GM12878 (cell line): ENCODE data around the gene CDKN2AIPNL. TPM values are rescaled to one million over a fixed set of nuclear protein-coding genes. Genes with fewer than 3 reads are reported as not detected.

ENCODE experiments used
- CTCF ChIP-seq, 3 experiments: IDR thresholded peaks in 2 of 3; conservative IDR thresholded peaks in 1 of 3; 2 replicates each; pipeline ENCODE4 v1.5.1; 2011; ENCODE audit warnings: low read depth in 3 of 3, low read length in 3 of 3, mild to moderate bottlenecking in 3 of 3, control low read depth in 2 of 3, moderate library complexity in 2 of 3, inconsistent platforms in 1 of 3, mixed read lengths in 1 of 3; ENCODE audit not compliant: control insufficient read depth in 2 of 3, insufficient read depth in 1 of 3; ENCODE audit errors: extremely low read depth in 1 of 3
- ETV6 ChIP-seq, 2 experiments: fragments of 450-650 bp in 1 of 2; IDR thresholded peaks in 1 of 2; conservative IDR thresholded peaks in 1 of 2; 2 replicates each; pipeline ENCODE4 v1.6.1; 2014; ENCODE audit warnings: antibody characterized with exemption in 1 of 2, borderline replicate concordance in 1 of 2, low read depth in 1 of 2, mild to moderate bottlenecking in 1 of 2, moderate library complexity in 1 of 2
- IRF5 ChIP-seq: fragments of 450-650 bp; IDR thresholded peaks from 2 replicates; pipeline ENCODE4 v1.6.1; 2017; ENCODE audit warnings: borderline replicate concordance
- REST ChIP-seq: IDR thresholded peaks from 2 replicates; pipeline ENCODE4 v1.6.1; 2012; ENCODE audit warnings: mild to moderate bottlenecking, low read depth, low read length
- polyA plus RNA-seq, 11 experiments: library from polyadenylated mRNA; depleted of rRNA in 4 of 11; unstranded in 6 of 11; stranded (reverse) in 5 of 11; fragments of >200 nt; fragmentation: Nextera tagmentation in 4 of 11; fragmentation: Illumina TruSeq in 1 of 11; extraction: Ambion mirVana in 4 of 11; extraction: Trizol in 1 of 11; gene quantifications; 1 replicate in 1 of 11; 2 replicates in 10 of 11; pipeline versions ENCODE4 v1.2.1 to v1.2.3, GENCODE V29; 2011 to 2016; ENCODE audit warnings: inconsistent platforms in 2 of 11, missing spikeins in 2 of 11, low read depth in 1 of 11
- total RNA-seq, 4 experiments: library from RNA; depleted of rRNA in 3 of 4; stranded (reverse); fragments of >200 nt in 3 of 4; fragmentation: Illumina TruSeq in 1 of 4; extraction: Trizol in 1 of 4; gene quantifications; 2 replicates each; pipeline versions ENCODE4 v1.2.1 to v1.2.3, GENCODE V29; 2013 to 2021

The CDKN2AIPNL gene
- total and polyA plus RNA-seq, 10 of the 15 experiments (the other 5 are each of a cell fraction or from before 2014, with no cell fraction given), result 23.5 to 72.0 (median 36.6) TPM

- TF ChIP-seq CTCF (IDR thresholded peaks at IDR 0.05 in 2 of 3, conservative IDR thresholded peaks at IDR 0.05 in 1 of 3; ENCODE audit: control insufficient read depth in 2 of 3, extremely low read depth in 1 of 3, insufficient read depth in 1 of 3, low read depth in 3 of 3, low read length in 3 of 3) (no peak; a peak in 1 of 6 replicates), REST (no peak), IRF5 (no peak), ETV6 (conservative IDR thresholded peaks at IDR 0.05 in 1 of 2, IDR thresholded peaks at IDR 0.05 in 1 of 2; ENCODE audit: borderline replicate concordance in 1 of 2, low read depth in 1 of 2) (no peak)
- TF ChIP-seq, all 136 proteins: peak for 5
These were observed 35.3 kb upstream of the CDKN2AIPNL start (continued) for GRCh38 chr5:134446938-134447337.
